NB4 (cell line): ENCODE data around the gene PPY.
"Not testable (repeated sequence)": the region's sequence is repeated elsewhere in the genome, so short reads cannot be mapped to it uniquely, and the experiment has no call there.

Experiments
- DNase-seq: peaks from one replicate; pipeline ENCODE4 v3.0.0; 2010; ENCODE audit warnings: low read depth
- H3K4me3 ChIP-seq: one replicate; pipeline ENCODE4 v1.5.1; 2011; ENCODE audit warnings: mild to moderate bottlenecking, low read depth, low read length, moderate library complexity
- MYC ChIP-seq: IDR thresholded peaks from 2 replicates; pipeline ENCODE4 v1.6.1; 2011; ENCODE audit warnings: low read depth, low read length
- POLR2A ChIP-seq: IDR thresholded peaks from 2 replicates; pipeline ENCODE4 v1.6.1; 2011; ENCODE audit warnings: mild to moderate bottlenecking; ENCODE audit not compliant: insufficient read length; ENCODE audit errors: extremely low read depth
- TF ChIP-seq, protein P1 (sequence below): IDR thresholded peaks from 2 replicates; pipeline ENCODE4 v1.6.1; 2011; ENCODE audit warnings: low read depth, low read length
- TF ChIP-seq, protein P2 (sequence below): IDR thresholded peaks from one replicate; pipeline ENCODE4 v1.5.1; 2012; ENCODE audit warnings: low read depth, low read length

PPY gene

DNA sequence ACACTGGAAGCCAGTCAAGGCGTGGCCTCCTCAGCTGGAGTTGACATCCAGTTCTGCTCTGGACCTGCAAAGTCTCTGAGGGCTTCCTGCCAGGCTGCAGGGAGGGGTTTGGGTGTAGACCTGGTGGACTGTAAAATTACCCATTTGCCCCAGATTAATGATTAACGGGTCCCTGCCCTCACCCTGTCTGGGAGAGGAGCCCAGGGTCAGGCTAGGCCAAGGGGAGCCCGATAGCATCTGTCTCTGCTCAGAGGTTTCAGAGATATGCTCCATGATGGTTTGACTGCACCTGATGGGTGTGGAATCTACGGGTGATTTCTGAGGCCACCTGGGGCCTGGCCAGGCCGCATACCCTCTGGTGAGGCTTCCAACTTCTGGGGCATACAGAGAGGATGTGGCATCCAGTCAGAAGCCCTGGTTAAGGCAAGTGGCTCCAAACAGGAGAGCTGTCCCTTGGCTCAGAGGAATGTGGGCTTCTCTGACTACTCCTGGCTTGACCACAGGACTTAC, 11.2 kb downstream of the PPY start:
- no peak for DNase-seq
- no peak overlapping the region for H3K4me3 ChIP-seq
- TF ChIP-seq MYC (no peak), POLR2A (no peak)
- TF ChIP-seq, protein P1, sequence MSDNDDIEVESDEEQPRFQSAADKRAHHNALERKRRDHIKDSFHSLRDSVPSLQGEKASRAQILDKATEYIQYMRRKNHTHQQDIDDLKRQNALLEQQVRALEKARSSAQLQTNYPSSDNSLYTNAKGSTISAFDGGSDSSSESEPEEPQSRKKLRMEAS, result no peak
- TF ChIP-seq, protein P2, sequence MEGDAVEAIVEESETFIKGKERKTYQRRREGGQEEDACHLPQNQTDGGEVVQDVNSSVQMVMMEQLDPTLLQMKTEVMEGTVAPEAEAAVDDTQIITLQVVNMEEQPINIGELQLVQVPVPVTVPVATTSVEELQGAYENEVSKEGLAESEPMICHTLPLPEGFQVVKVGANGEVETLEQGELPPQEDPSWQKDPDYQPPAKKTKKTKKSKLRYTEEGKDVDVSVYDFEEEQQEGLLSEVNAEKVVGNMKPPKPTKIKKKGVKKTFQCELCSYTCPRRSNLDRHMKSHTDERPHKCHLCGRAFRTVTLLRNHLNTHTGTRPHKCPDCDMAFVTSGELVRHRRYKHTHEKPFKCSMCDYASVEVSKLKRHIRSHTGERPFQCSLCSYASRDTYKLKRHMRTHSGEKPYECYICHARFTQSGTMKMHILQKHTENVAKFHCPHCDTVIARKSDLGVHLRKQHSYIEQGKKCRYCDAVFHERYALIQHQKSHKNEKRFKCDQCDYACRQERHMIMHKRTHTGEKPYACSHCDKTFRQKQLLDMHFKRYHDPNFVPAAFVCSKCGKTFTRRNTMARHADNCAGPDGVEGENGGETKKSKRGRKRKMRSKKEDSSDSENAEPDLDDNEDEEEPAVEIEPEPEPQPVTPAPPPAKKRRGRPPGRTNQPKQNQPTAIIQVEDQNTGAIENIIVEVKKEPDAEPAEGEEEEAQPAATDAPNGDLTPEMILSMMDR, result no peak

DNA sequence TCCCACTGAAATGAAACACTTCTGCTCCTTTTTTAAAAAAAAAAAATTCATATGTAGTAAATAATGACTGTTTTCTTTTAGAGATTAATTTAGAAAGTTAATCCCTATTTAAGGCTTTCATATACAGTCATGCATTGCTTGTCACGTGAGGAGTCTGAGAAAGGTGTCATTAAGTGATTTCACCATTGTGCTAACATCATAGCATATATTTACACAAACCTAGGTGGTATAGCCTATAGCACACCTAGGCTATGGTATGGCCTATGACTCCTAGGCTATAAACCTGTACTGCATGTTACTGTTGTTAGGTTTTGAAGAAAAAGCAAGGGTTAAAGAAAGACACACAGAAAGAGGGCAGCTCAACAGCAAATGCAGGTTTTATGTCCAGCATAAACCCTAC, 13.7 kb downstream of the PPY start:
- no peak for DNase-seq
- TF ChIP-seq MYC (no peak), POLR2A (no peak)
- TF ChIP-seq, protein P1, result no peak
- TF ChIP-seq, protein P2, result no peak
- no peak overlapping the region for H3K4me3 ChIP-seq

DNA sequence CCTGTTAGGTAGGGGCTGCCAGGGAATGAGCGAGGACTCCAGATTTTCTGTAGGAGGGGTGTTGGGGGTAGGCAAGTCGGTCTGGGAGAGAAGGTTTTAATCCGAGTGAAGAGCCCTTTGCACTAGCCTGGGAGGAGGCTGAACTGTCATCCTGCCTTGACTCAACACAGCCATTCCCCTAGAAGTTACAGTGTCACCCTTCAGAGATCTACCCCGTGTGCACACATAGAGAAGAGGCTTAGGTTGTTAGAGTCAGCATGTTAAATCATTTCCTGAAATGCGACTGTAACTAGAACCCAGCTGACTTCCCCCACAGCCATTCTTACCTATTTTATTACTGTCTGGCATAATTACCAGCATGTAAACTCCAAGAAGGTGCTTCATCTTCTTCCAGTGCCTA, 14.3 kb downstream of the PPY start:
- not testable (repeated sequence) for H3K4me3 ChIP-seq, DNase-seq

DNA sequence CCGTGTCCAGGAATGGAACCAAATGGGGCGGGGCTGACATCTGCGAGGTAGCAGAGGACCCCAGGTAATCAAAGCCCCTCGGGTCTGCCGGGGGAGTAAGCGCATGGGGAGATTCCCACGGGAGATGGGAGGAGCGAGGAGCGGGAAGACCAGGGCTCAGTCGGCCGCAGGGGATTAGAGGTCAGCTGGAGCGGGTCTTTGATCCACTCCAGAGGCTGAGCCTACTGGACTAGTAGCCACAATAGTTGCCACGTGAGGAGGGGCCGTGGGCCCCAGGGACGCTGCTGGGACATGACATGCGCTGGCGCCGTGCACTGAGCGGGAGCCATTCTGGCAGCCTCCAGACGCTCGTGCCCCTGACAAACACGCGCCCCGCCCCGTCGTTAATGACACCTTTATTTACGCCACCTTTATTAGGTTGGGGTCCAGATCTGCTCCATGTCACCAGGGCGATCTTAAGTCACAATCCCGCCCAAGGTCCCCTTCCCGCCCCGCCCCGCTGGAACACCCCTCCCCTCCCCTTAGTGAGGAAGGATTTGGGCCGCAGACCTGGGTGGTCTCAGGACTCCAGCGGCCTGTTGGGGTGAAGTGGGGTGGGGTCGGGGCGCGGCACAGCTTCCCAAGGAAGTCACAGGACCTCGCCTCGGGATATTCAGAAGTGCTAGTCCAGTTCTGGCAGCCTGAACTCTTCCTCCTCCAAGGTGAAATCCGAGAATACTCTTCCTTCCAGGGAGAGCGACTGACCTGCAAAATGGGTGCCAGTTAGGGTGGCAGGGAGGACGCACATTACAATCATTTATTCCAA, 15.0 kb downstream of the PPY start:
- no peak overlapping the region for H3K4me3 ChIP-seq
- TF ChIP-seq, protein P2, result no peak
- no peak for TF ChIP-seq MYC
- TF ChIP-seq, protein P1, result no peak
- no peak for TF ChIP-seq POLR2A
- no peak for DNase-seq

DNA sequence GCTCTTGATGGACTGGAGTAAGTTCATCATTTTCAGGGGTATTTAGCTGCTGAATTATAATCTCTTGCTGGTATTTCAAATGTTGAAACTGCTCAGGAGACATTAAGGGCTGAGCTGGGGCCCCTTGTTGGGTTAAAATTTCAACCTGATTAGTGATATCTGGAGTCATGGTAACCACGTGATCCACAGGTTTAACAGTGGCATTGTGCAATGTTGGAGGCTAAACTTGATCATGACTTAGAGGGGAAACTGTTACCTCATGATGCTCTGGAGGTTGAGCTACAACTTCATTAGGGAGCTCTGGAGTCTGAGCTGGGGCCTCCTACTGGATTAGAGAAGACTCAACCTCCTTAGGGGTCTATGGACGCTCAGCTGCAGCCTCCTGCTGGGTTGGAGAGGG, 17.7 kb downstream of the PPY start:
- no peak for DNase-seq
- H3K4me3 ChIP-seq, result no peak overlapping the region
- TF ChIP-seq POLR2A (no peak), MYC (no peak)
- TF ChIP-seq, protein P2, result no peak
- TF ChIP-seq, protein P1, result no peak

DNA sequence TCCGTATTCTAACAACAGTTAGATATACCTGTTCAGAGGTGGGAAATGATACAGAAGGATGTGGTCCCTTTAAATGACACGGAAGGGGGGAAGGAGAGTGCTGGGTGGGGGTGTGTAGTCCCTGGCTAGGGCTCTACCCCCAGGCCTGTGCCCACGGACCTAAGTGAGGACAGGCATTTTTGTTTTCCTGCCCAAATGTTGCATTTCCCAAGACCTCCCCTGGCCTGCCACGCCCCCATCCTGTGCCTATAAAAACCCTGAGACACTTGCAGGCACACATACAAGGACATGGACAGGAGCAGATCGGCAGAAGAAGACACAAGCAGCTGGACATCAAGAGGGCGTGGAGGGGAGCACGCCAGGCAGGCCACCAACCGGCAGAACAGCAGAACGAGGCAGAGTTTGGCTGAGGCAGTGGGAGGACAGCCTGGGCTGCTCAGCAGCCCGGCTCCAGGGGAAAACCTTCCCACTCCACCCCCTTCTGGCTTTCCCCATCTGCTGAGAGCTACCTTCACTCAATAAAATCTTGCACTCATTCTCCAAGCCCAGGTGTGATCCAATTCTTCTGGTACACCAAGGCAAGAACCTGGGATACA, 21.7 kb downstream of the PPY start:
- no peak for DNase-seq
- no peak for TF ChIP-seq MYC
- TF ChIP-seq, protein P2, result no peak
- TF ChIP-seq POLR2A, result no peak
- TF ChIP-seq, protein P1, result no peak
- H3K4me3 ChIP-seq, result no peak overlapping the region
